Caco-2 (cell line): ENCODE results near the gene STK32B. TPM values are rescaled to one million over a fixed set of nuclear protein-coding genes. Genes with fewer than 3 reads are reported as not detected.

ENCODE experiments used
- BruUV-seq: library from RNA; stranded (reverse); fragments of 400-500 nt; replicated peaks from 2 replicates; lab custom pipeline; 2021; lab: Mats Ljungman, UMichigan
- CTCF ChIA-PET: fragments of 300-600 bp; sonication (Branson Sonifier 250); formaldehyde crosslinking; loops from one replicate; lab custom pipeline; 2022; ENCODE audit warnings: antibody characterized with exemption; lab: Charles Lee
- POLR2A ChIA-PET: fragments of 300-600 bp; sonication (Branson Sonifier 250); formaldehyde crosslinking; loops from one replicate; lab custom pipeline; 2022; ENCODE audit warnings: antibody characterized with exemption; lab: Charles Lee
- DNase-seq, 2 experiments: peaks; one replicate each; pipeline versions ENCODE4 v3.0.0 to v3.0.0-alpha.2; 2020 to 2022
- H3K27me3 ChIP-seq: replicated peaks from 2 replicates; pipeline ENCODE4 v1.6.0; 2011; ENCODE audit warnings: low read length; ENCODE audit not compliant: control insufficient read depth, insufficient read depth
- H3K36me3 ChIP-seq: 2 replicates; pipeline ENCODE4 v1.5.1; 2011; ENCODE audit warnings: low read length; ENCODE audit not compliant: control insufficient read depth, insufficient read depth
- H3K4me1 ChIP-seq: fragments of 250-450 bp; sonication (Bioruptor Pico); 2 replicates; pipeline ENCODE4 v1.5.1; 2020; ENCODE audit warnings: mild to moderate bottlenecking
- H3K4me3 ChIP-seq: 2 replicates; pipeline ENCODE4 v1.5.1; 2011; ENCODE audit warnings: low read depth, mild to moderate bottlenecking, control low read depth, low read length
- H3K9me3 ChIP-seq: fragments of 250-450 bp; sonication (Bioruptor Pico); 2 replicates; pipeline ENCODE4 v1.5.1; 2020; ENCODE audit warnings: mild to moderate bottlenecking, moderate library complexity
- H3K27ac Mint-ChIP-seq: one replicate; pipeline ENCODE4 v1.8.0; 2022; ENCODE audit warnings: mixed read lengths; ENCODE audit not compliant: unreplicated experiment
- H3K27me3 Mint-ChIP-seq: one replicate; pipeline ENCODE4 v1.8.0; 2022; ENCODE audit warnings: mixed read lengths; ENCODE audit not compliant: insufficient read depth, unreplicated experiment
- H3K36me3 Mint-ChIP-seq: one replicate; pipeline ENCODE4 v1.8.0; 2022; ENCODE audit warnings: mild to moderate bottlenecking, mixed read lengths; ENCODE audit not compliant: insufficient read depth, unreplicated experiment
- H3K4me1 Mint-ChIP-seq: one replicate; pipeline ENCODE4 v1.8.0; 2022; ENCODE audit warnings: low read depth, mixed read lengths; ENCODE audit not compliant: unreplicated experiment
- H3K4me3 Mint-ChIP-seq: one replicate; pipeline ENCODE4 v1.8.0; 2022; ENCODE audit warnings: mild to moderate bottlenecking, moderate library complexity, mixed read lengths; ENCODE audit not compliant: unreplicated experiment
- H3K9me3 Mint-ChIP-seq: one replicate; pipeline ENCODE4 v1.8.0; 2022; ENCODE audit warnings: mixed read lengths; ENCODE audit not compliant: unreplicated experiment
- intact Hi-C: fragments of 100-400 bp; cut with micrococcal nuclease; formaldehyde crosslinking; loops from one replicate; pipeline ENCODE4 v1.10.0; 2022; ENCODE audit not compliant: unreplicated experiment
- total RNA-seq: library from RNA; stranded (reverse); gene quantifications from 2 replicates; pipeline ENCODE4 v1.2.3, GENCODE V29; 2022
- TF ChIP-seq, protein P1 (sequence below), 2 experiments: fragments of 200-600 bp in 1 of 2; IDR thresholded peaks; 1 replicate in 1 of 2; 2 replicates in 1 of 2; pipeline versions ENCODE4 v1.5.1 to v1.8.0; 2011 to 2022; ENCODE audit warnings: antibody characterized with exemption in 1 of 2, control low read depth in 1 of 2, inconsistent platforms in 1 of 2, low read depth in 1 of 2, low read length in 1 of 2, mild to moderate bottlenecking in 1 of 2, moderate library complexity in 1 of 2; ENCODE audit not compliant: insufficient read depth in 1 of 2, severe bottlenecking in 1 of 2, unreplicated experiment in 1 of 2

STK32B gene
- total RNA-seq, 1 experiment from 2014 or later = 11.2 TPM

DNA sequence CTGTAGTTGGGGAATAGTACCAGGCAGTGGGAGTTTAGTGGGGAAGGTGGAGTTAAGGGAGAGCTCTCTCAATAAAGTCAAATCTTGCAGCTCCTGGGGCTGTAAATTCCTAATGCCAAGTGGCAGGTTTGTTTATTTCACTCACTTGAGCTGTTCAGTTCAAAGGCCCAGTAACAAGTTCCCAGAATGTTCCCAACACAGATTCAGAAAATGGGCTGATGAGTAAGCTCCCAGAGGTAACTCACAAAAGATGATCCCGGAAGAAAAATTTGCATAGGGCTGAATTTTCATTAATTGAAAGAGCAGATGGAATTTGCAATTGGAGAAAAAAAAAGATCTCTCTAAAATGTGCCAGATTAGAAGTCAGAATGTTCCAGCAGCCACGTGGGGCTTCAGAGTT lies 370.9 kb downstream of the STK32B start:
- no peak overlapping the region for H3K27ac Mint-ChIP-seq
- H3K4me3 Mint-ChIP-seq = no peak overlapping the region
- POLR2A ChIA-PET = interaction anchor here (0.6 kb wide), 1 partner anchor 193 kb away, joined by 3 read pairs; no protein-coding TSS in a partner anchor
- no peaks in the 10 kb centered on the region for H3K4me1 Mint-ChIP-seq
- no peak for DNase-seq
- H3K27me3 Mint-ChIP-seq = peaks cover 10% of the 10 kb centered on the region
- H3K9me3 Mint-ChIP-seq = peaks cover 14% of the 10 kb centered on the region
- Histone ChIP-seq H3K9me3 (no peaks in the 10 kb centered on the region; the same call in 1 of the 2 replicates), H3K27me3 (no peaks in the 10 kb centered on the region), H3K36me3 (no peaks in the 10 kb centered on the region), H3K4me3 (no peak overlapping the region), H3K4me1 (no peaks in the 10 kb centered on the region)
- no peaks in the 10 kb centered on the region for H3K36me3 Mint-ChIP-seq
- intact Hi-C loops = no loop called here
- CTCF ChIA-PET = no interaction called here
- BruUV-seq = no TSS peak
- TF ChIP-seq, protein P1, sequence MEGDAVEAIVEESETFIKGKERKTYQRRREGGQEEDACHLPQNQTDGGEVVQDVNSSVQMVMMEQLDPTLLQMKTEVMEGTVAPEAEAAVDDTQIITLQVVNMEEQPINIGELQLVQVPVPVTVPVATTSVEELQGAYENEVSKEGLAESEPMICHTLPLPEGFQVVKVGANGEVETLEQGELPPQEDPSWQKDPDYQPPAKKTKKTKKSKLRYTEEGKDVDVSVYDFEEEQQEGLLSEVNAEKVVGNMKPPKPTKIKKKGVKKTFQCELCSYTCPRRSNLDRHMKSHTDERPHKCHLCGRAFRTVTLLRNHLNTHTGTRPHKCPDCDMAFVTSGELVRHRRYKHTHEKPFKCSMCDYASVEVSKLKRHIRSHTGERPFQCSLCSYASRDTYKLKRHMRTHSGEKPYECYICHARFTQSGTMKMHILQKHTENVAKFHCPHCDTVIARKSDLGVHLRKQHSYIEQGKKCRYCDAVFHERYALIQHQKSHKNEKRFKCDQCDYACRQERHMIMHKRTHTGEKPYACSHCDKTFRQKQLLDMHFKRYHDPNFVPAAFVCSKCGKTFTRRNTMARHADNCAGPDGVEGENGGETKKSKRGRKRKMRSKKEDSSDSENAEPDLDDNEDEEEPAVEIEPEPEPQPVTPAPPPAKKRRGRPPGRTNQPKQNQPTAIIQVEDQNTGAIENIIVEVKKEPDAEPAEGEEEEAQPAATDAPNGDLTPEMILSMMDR (IDR thresholded peaks at IDR 0.05; ENCODE audit: insufficient read depth in 1 of 2, low read depth in 1 of 2, low read length in 1 of 2, severe bottlenecking in 1 of 2, unreplicated experiment in 1 of 2) = no peak

- Mint-ChIP-seq H3K4me3 (no peak overlapping the region), H3K9me3 (peaks cover 9% of the 10 kb centered on the region), H3K27ac (no peak overlapping the region), H3K4me1 (no peaks in the 10 kb centered on the region), H3K27me3 (peaks cover 7% of the 10 kb centered on the region), H3K36me3 (no peaks in the 10 kb centered on the region)
- BruUV-seq = no TSS peak
- Histone ChIP-seq H3K4me1 (no peaks in the 10 kb centered on the region), H3K9me3 (no peaks in the 10 kb centered on the region), H3K36me3 (no peaks in the 10 kb centered on the region), H3K4me3 (no peak overlapping the region), H3K27me3 (no peaks in the 10 kb centered on the region)
- ChIA-PET POLR2A (no interaction called here), CTCF (no interaction called here)
- intact Hi-C loops = no loop called here
- TF ChIP-seq, protein P1 (IDR thresholded peaks at IDR 0.05; ENCODE audit: insufficient read depth in 1 of 2, low read depth in 1 of 2, low read length in 1 of 2, severe bottlenecking in 1 of 2, unreplicated experiment in 1 of 2) = no peak
- no peak for DNase-seq
Measured at GRCh38 chr4:5423670-5424069, 372.4 kb downstream of the STK32B start.

DNA sequence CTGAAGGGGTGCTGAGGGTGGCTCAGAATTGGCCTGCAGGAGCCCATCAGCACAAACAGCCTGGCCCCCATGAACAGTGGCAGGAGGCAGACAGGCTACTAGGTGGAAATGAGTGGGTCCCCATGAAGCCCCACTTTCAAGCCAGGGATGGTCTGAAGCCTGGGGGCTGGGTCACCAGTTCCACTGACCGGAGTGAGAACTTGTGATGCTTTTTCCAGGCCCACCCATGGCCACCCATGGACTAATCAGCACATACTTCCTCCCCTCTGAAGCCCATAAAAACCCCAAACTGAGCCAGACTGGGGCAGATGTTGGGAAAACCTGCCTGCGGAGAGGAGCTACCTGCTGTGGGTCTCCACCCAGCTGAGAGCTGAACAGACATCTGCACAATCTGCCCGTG lies 372.9 kb downstream of the STK32B start:
- peaks cover 7% of the 10 kb centered on the region for H3K27me3 Mint-ChIP-seq
- TF ChIP-seq, protein P1 (IDR thresholded peaks at IDR 0.05; ENCODE audit: insufficient read depth in 1 of 2, low read depth in 1 of 2, low read length in 1 of 2, severe bottlenecking in 1 of 2, unreplicated experiment in 1 of 2) = no peak
- Histone ChIP-seq H3K9me3 (no peaks in the 10 kb centered on the region), H3K27me3 (no peaks in the 10 kb centered on the region), H3K4me3 (no peak overlapping the region), H3K36me3 (no peaks in the 10 kb centered on the region), H3K4me1 (no peaks in the 10 kb centered on the region)
- intact Hi-C loops = no loop called here
- no peaks in the 10 kb centered on the region for H3K4me1 Mint-ChIP-seq
- H3K4me3 Mint-ChIP-seq = no peak overlapping the region
- no peak for DNase-seq
- no peaks in the 10 kb centered on the region for H3K36me3 Mint-ChIP-seq
- no TSS peak for BruUV-seq
- ChIA-PET CTCF (no interaction called here), POLR2A (no interaction called here)
- H3K9me3 Mint-ChIP-seq = peaks cover 14% of the 10 kb centered on the region
- H3K27ac Mint-ChIP-seq = no peak overlapping the region
